Pancreas (tissue), 10 donors: ENCODE data around the gene ACAP2. TPM values are rescaled to one million over a fixed set of nuclear protein-coding genes. Genes with fewer than 3 reads are reported as not detected.

Source experiments
- ATAC-seq, 4 donors: fragments of 200-7000 bp; cut with Tn5 transposase; one replicate each; pipeline versions ENCODE4 v1.8.0 to v1.9.1; 2020; ENCODE audit warnings: mild to moderate bottlenecking in 4 of 4, moderate library complexity in 4 of 4
- DNase-seq, 6 donors: peaks; one replicate each; pipeline ENCODE4 v3.0.0-alpha.2; 2020
- FAIRE-seq: peaks from 2 replicates; lab custom pipeline; 2012; peaks lifted over from hg19 to GRCh38; lab: Jason Lieb, UNC
- H3K27ac ChIP-seq, 4 donors: fragments of 200-600 bp; sonication (generic); 1 replicate in 3 of 4; 2 replicates in 1 of 4; pipeline versions ENCODE4 v1.5.0 to v1.8.0; 2020
- H3K27me3 ChIP-seq, 4 donors: fragments of 200-600 bp; one replicate each; pipeline ENCODE4 v1.8.0; 2021
- H3K36me3 ChIP-seq, 3 donors: fragments of 200-600 bp; sonication (generic) in 1 of 3; one replicate each; pipeline versions ENCODE4 v1.5.0 to v1.8.0; 2020 to 2021
- H3K4me1 ChIP-seq, 3 donors: fragments of 200-600 bp; one replicate each; pipeline ENCODE4 v1.8.0; 2021
- H3K4me3 ChIP-seq, 4 donors: fragments of 200-600 bp; sonication (generic) in 2 of 4; one replicate each; pipeline versions ENCODE4 v1.5.0 to v1.8.0; 2020 to 2021
- H3K9me3 ChIP-seq, 4 donors: fragments of 200-600 bp; one replicate each; pipeline ENCODE4 v1.8.0; 2021
- CTCF ChIP-seq, 4 donors: fragments of 200-600 bp; sonication (generic) in 3 of 4; IDR thresholded peaks; one replicate each; pipeline versions ENCODE4 v1.5.0 to v1.8.0; 2021; ENCODE audit warnings: antibody characterized with exemption in 4 of 4
- WGBS, 2 donors: extraction: QIAGEN DNeasy Blood & Tissue Kit; methylation state at CpG; one replicate each; pipeline ENCODE4 v1.1.7; 2013; 5-methylcytosine and 5-hydroxymethylcytosine counted together
- intact Hi-C, 3 donors: fragments of 100-400 bp; cut with DNase I; formaldehyde crosslinking; loops; one replicate each; pipeline versions ENCODE4 v1.11.1 to v1.14.2; 2022
- polyA plus RNA-seq, 2 donors: library from polyadenylated mRNA; stranded (reverse); fragments of 200-250 nt; gene quantifications; one replicate each; pipeline ENCODE4 v1.2.3, GENCODE V29; 2013
- total RNA-seq, 6 donors: library from RNA; stranded (reverse); fragmentation: NEBNext Ultra II Directional in 4 of 6; extraction: Animal tissue kit (Norgen Biotek cat#: 25700) in 4 of 6; gene quantifications; one replicate each; pipeline versions ENCODE4 v1.2.1 to v1.2.4, GENCODE V29; 2021 to 2023
- donor health status: healthy with polysubstance abuse.
- donor health status: DM: no; HTN: no; CAD: no; lungs with moderate emphysema.
- donor health status: DM: no; HTN: no; CAD: no.
- donor health status: control.
- donor health status: control.
- donor health status: Bipolar disorder and iron deficiency.
- donor health status: DM: yes; HTN: yes; CAD: no.
- donor health status: DM: no; HTN: no; CAD: no.
- donor health status: DM: no; HTN: no; CAD: no.
- donor health status: DM: yes; HTN: yes; CAD: no.

Gene ACAP2
- total and polyA plus RNA-seq, 8 donors, result 4.2 to 21.1 (median 14.7) TPM

GRCh38 chr3:195266428-195266827 is 176.4 kb downstream of the ACAP2 start:
- ATAC-seq (no peak), DNase-seq (no peak), FAIRE-seq (no peak)
- Histone ChIP-seq H3K4me3 (no peak overlapping the region), H3K9me3 (no peaks in the 10 kb centered on the region), H3K27me3 (no peaks in the 10 kb centered on the region), H3K36me3 (no peaks in the 10 kb centered on the region), H3K27ac (no peak overlapping the region), H3K4me1 (peaks cover 0 to 8% (median 0%) of the 10 kb centered on the region in 3 donors)
- TF ChIP-seq CTCF (IDR thresholded peaks at IDR 0.05), result no peak
- WGBS, 2 donors, result 86 to 93% methylated on average over 5 of the region's 5 CpGs
- intact Hi-C loops, result loop anchor here in 1 of 3 donors (5.0 kb wide), 1 partner anchor 599 kb away; no protein-coding TSS in a partner anchor

GRCh38 chr3:195265363-195265976 is 177.3 kb downstream of the ACAP2 start:
- Histone ChIP-seq H3K36me3 (no peaks in the 10 kb centered on the region), H3K4me3 (no peak overlapping the region), H3K4me1 (peaks cover 0 to 8% (median 2%) of the 10 kb centered on the region in 3 donors), H3K27me3 (no peaks in the 10 kb centered on the region), H3K27ac (no peak overlapping the region), H3K9me3 (no peaks in the 10 kb centered on the region)
- WGBS, 2 donors, result 88 to 92% methylated on average over 13 of the region's 13 CpGs
- DNase-seq (no peak), ATAC-seq (no peak), FAIRE-seq (no peak)
- no peak for TF ChIP-seq CTCF (IDR thresholded peaks at IDR 0.05)
- intact Hi-C loops, result loop anchor here in 1 of 3 donors (5.0 kb wide), 1 partner anchor 598 kb away; no protein-coding TSS in a partner anchor

- TF ChIP-seq CTCF (IDR thresholded peaks at IDR 0.05), result no peak
- H3K4me3 ChIP-seq, result no peak overlapping the region
- H3K27ac ChIP-seq, result no peak overlapping the region
- no peaks in the 10 kb centered on the region for H3K9me3 ChIP-seq
- peaks cover 0 to 3% (median 0%) of the 10 kb centered on the region in 3 donors for H3K4me1 ChIP-seq
- intact Hi-C loops, result no loop called here
- H3K27me3 ChIP-seq, result no peaks in the 10 kb centered on the region
- 92 to 93% methylated on average over 10 of the region's 10 CpGs for WGBS, 2 donors
- DNase-seq (no peak), FAIRE-seq (no peak), ATAC-seq (no peak)
- H3K36me3 ChIP-seq, result no peaks in the 10 kb centered on the region
These were observed 178.8 kb downstream of the ACAP2 start for GRCh38 chr3:195263925-195264600.

- no peak for ATAC-seq
- intact Hi-C loops, result no loop called here
- Histone ChIP-seq H3K36me3 (no peaks in the 10 kb centered on the region), H3K9me3 (no peaks in the 10 kb centered on the region), H3K27ac (no peak overlapping the region), H3K27me3 (no peaks in the 10 kb centered on the region), H3K4me1 (peaks cover 0 to 3% (median 0%) of the 10 kb centered on the region in 3 donors), H3K4me3 (no peak overlapping the region)
- no peak for TF ChIP-seq CTCF (IDR thresholded peaks at IDR 0.05)
- WGBS, 2 donors, result 76 to 85% methylated on average over 11 of the region's 11 CpGs
- no peak for DNase-seq
- FAIRE-seq, result no peak
These were observed 179.5 kb downstream of the ACAP2 start for GRCh38 chr3:195263193-195263924.
